Stimulated activated naive CD8-positive, alpha-beta T cell treated with anti-CD3 and anti-CD28 coated beads, Interleukin-15, amount 100 ng/mL, for 72 hours (primary cell): ENCODE results near the gene TRAP1.

Source experiments
- ATAC-seq: fragments of 150-1000 bp; cut with Tn5 transposase; 2 replicates; pipeline ENCODE4 v1.10.0; 2021; ENCODE audit warnings: mild to moderate bottlenecking, moderate library complexity
- DNase-seq, 2 donors: peaks; one replicate each; pipeline ENCODE4 v3.0.0; 2021 to 2022
- H3K27ac Mint-ChIP-seq, 2 donors: one replicate each; pipeline ENCODE4 v1.8.0; 2022; ENCODE audit warnings: mild to moderate bottlenecking in 2 of 2, mixed read lengths in 2 of 2, moderate library complexity in 2 of 2
- H3K27me3 Mint-ChIP-seq: one replicate; pipeline ENCODE4 v1.8.0; 2022; ENCODE audit warnings: mixed read lengths
- H3K4me1 Mint-ChIP-seq: one replicate; pipeline ENCODE4 v1.8.0; 2022; ENCODE audit warnings: mild to moderate bottlenecking, mixed read lengths
- H3K4me3 Mint-ChIP-seq, 2 donors: one replicate each; pipeline ENCODE4 v1.8.0; 2022; ENCODE audit warnings: mild to moderate bottlenecking in 2 of 2, mixed read lengths in 2 of 2, moderate library complexity in 1 of 2
- H3K9me3 Mint-ChIP-seq, 2 donors: one replicate each; pipeline ENCODE4 v1.8.0; 2022; ENCODE audit warnings: mixed read lengths in 2 of 2

TRAP1 gene

GRCh38 chr16:3675601-3676130 is 41.7 kb downstream of the TRAP1 start:
- Mint-ChIP-seq H3K4me1 (peaks cover 5% of the 10 kb centered on the region), H3K9me3 (no peaks in the 10 kb centered on the region), H3K27me3 (no peaks in the 10 kb centered on the region), H3K27ac (no peak overlapping the region), H3K4me3 (no peak overlapping the region)
- no peak for ATAC-seq
- no peak for DNase-seq

DNA sequence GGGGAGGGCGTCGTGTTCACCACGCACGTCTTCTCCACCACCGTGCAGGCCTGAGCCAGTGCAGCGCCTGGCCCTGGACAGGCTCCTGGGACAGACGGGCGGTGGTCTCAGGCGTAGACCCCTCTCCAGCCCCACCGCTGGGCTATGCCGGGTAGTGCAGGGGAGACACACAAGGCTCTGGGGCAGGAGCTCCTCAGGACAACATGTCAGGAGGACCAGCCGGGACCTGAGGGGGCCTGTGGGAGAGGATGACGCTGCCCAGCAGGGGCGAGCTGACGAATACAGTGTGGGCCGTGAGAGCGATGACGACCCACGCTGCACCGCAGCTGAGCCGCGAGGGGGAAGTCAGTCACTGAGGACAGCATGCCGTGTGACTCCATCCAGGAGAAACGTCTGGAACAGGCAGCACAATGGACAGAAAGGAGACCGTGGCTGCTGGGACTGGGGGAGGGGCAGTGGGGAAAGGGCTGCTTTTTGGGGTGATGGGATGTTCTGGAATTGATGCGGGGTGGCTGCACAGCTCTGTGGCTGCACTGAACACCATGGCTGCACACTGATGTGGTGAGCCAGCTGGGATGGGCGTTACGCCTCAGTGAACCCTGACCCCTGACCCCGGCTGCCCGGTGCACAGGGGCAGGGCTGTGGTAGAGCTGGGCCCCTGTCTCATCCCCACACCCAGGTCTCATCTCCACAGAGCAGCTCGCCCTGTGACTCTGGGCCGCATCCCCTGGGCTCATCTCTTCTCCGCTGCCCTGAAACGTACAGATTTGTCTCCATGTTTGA is 42.6 kb downstream of the TRAP1 start:
- no peak overlapping the region for H3K27ac Mint-ChIP-seq

DNA sequence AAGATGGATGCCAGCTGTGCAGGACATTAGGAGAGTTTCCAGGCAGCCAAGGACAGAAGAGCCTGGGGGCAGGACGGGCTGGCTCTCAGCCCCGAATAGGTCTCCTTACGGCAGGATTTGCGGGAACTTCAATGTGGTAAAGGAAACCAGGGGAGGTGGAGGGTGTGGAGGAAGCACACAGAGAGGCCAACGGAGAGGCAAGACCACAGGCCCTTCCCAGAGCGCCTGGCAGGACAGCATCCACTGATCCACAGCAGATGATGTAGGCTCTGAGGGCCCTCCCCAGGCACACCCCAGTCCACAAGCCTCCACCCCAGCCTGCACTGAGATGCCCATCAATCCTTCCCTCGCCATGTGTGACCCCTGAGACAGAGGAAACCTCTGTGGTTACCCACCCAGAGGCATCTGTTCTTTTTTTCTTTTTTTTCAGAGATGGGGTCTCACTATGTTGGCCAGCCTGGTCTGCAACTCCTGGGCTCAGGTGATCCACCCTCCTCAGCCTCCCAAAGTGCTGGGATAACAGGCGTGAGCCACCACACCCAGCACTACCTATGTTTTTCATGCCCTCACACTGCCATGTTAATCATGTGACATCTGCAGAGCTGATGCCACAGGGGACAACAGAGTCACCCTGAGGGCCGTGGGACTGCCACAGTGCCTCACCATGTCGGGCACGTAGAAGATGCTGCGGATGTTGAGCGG is 43.5 kb downstream of the TRAP1 start:
- no peak for ATAC-seq
- Mint-ChIP-seq H3K9me3 (no peaks in the 10 kb centered on the region), H3K27ac (peak overlapping the region in 1 of 2 donors; percentile 53), H3K4me3 (no peak overlapping the region), H3K27me3 (no peaks in the 10 kb centered on the region), H3K4me1 (peaks cover 20% of the 10 kb centered on the region)
- no peak for DNase-seq

More for the DNA sequence above, 42.6 kb downstream of the TRAP1 start:
- ATAC-seq (peak; percentile 23), DNase-seq (no peak)
- H3K27me3 Mint-ChIP-seq = no peaks in the 10 kb centered on the region
- H3K4me3 Mint-ChIP-seq = no peak overlapping the region
- no peaks in the 10 kb centered on the region for H3K9me3 Mint-ChIP-seq
- H3K4me1 Mint-ChIP-seq = peaks cover 11% of the 10 kb centered on the region

DNA sequence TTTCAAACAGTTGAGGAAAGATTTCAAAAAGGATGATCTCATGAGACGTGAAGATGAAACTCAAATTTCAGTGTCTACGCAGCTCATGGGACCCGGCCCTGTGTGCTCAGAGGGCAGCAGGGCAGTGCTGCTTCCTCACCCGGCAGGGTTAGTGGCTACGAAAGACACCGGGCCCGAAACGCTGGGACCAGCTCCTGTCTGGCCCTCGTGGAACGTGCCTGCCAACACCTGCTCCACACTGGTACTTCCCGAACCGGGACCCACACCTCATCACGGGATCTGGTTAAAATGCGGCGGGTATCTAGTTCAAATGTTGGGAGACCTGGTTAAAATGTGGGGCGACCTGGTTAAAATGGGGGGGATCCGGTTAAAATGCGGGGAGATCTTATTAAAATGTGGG is 44.1 kb downstream of the TRAP1 start:
- peaks cover 21% of the 10 kb centered on the region for H3K4me1 Mint-ChIP-seq
- DNase-seq (no peak), ATAC-seq (no peak)
- H3K9me3 Mint-ChIP-seq = no peaks in the 10 kb centered on the region
- H3K27ac Mint-ChIP-seq = peak overlapping the region; percentile 48 to 53
- H3K27me3 Mint-ChIP-seq = no peaks in the 10 kb centered on the region
- H3K4me3 Mint-ChIP-seq = no peak overlapping the region

DNA sequence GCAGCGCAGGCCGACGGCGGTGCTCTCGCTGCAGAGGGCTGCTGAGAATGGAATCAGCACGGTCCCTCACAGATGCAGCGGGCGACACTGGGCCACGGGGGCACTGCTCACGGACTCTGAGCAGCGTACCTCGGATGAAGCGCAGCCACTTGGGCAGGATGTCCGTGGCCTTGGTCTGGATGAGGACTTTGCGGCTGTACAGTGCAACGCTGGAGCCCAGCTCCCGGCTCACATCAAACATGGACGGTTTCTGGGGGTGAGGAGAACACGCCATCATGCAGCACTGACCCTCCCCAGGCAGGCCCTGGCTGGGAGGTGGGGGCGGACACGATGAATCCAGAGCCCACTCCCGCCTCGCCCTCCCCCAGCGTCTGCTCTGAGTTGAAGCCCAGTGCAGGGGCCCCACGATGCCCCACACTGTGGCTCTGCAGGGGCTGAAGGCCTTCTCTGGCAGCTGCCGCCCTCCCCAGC is 44.7 kb downstream of the TRAP1 start:
- Mint-ChIP-seq H3K4me3 (no peak overlapping the region), H3K4me1 (peaks cover 21% of the 10 kb centered on the region), H3K9me3 (no peaks in the 10 kb centered on the region), H3K27me3 (no peaks in the 10 kb centered on the region), H3K27ac (peak overlapping the region in 1 of 2 donors; percentile 80)
- DNase-seq (no peak), ATAC-seq (no peak)

DNA sequence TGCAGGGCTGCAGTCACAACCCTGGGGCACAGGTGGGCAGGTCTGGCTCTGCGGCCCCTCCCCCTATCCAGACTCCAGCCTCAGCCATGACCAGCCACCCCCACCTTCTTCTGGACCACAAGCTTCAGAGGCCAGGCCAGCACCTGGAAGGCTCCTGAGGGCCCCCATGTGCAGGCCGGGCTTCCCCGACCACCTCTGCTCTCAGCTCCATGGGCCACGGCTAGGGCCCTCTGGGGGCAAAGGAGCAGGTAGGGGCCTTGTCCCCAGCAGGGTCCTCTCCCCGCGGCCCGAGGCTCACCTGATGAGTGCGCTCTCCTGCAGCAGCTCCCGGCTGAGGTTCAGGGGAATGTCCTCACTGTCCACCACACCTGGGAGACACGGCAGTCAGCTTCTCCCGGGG is 45.9 kb downstream of the TRAP1 start:
- ATAC-seq = peak; percentile 37
- peak overlapping the region in 1 of 2 donors; percentile 74 for H3K27ac Mint-ChIP-seq
- DNase-seq = no peak
- H3K4me3 Mint-ChIP-seq = no peak overlapping the region
- no peaks in the 10 kb centered on the region for H3K27me3 Mint-ChIP-seq
- H3K9me3 Mint-ChIP-seq = no peaks in the 10 kb centered on the region
- peaks cover 28% of the 10 kb centered on the region for H3K4me1 Mint-ChIP-seq

GRCh38 chr16:3670711-3671110 is 46.6 kb downstream of the TRAP1 start:
- Mint-ChIP-seq H3K9me3 (no peaks in the 10 kb centered on the region), H3K4me1 (peaks cover 34% of the 10 kb centered on the region), H3K4me3 (no peak overlapping the region), H3K27me3 (no peaks in the 10 kb centered on the region), H3K27ac (no peak overlapping the region)
- ATAC-seq (no peak), DNase-seq (no peak)

DNA sequence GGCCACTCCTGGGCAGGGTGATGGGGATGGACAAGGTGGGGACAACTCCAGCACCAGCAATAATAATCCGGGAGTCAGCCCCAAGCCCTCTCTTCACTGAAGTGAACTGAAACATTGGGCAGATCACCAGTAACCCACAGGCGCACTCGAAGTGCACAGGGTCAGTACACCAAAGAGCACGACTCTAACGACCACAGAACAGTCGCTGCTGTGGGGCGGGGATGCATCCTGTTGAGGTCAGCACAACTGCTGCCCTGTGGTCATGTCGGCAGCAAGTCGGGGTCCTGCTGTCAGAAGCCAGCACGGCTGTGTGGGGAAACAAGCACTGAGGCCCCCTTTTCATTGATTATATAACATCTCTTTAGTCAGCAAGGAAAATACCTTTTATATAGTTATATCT is 48.2 kb downstream of the TRAP1 start:
- DNase-seq (no peak), ATAC-seq (no peak)
- peak overlapping the region in 1 of 2 donors; percentile 78 for H3K27ac Mint-ChIP-seq
- H3K27me3 Mint-ChIP-seq = no peaks in the 10 kb centered on the region
- no peak overlapping the region for H3K4me3 Mint-ChIP-seq
- peaks cover 38% of the 10 kb centered on the region for H3K4me1 Mint-ChIP-seq
- no peaks in the 10 kb centered on the region for H3K9me3 Mint-ChIP-seq

DNA sequence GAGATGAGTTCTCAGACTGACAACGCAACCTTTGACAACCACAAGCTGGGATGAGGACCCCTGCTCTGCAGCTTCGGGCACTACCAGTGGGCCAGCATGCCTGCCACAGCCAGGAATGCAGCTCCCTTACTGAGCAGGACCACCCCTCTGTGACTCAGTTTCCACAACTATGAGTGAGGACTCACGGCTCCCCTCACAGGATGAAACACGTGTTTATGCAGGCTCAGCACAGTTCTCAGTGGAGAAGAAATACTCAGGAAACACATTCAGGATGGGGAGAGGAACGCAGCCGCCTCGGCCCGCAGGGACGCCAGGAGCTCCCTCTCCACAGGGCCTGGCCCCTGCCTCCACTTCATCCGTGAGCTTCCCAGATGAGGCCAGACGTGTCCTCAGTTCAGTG is 48.7 kb downstream of the TRAP1 start:
- no peak for DNase-seq
- no peak overlapping the region for H3K27ac Mint-ChIP-seq
- H3K4me1 Mint-ChIP-seq = peaks cover 38% of the 10 kb centered on the region
- no peaks in the 10 kb centered on the region for H3K27me3 Mint-ChIP-seq
- ATAC-seq = no peak
- no peaks in the 10 kb centered on the region for H3K9me3 Mint-ChIP-seq
- no peak overlapping the region for H3K4me3 Mint-ChIP-seq

- peak in 1 of 2 donors; percentile 16 for DNase-seq
- Mint-ChIP-seq H3K27ac (peak overlapping the region in 1 of 2 donors; percentile 80), H3K27me3 (no peaks in the 10 kb centered on the region), H3K9me3 (no peaks in the 10 kb centered on the region), H3K4me3 (no peak overlapping the region), H3K4me1 (peaks cover 32% of the 10 kb centered on the region)
- peak; percentile 70 for ATAC-seq
Observed at GRCh38 chr16:3665508-3665907, 51.8 kb downstream of the TRAP1 start.

- Mint-ChIP-seq H3K27me3 (no peaks in the 10 kb centered on the region), H3K4me3 (no peak overlapping the region), H3K27ac (peak overlapping the region in 1 of 2 donors; percentile 55), H3K9me3 (no peaks in the 10 kb centered on the region), H3K4me1 (peaks cover 28% of the 10 kb centered on the region)
- no peak for DNase-seq
- ATAC-seq = no peak
Observed at GRCh38 chr16:3664187-3664896, 53.0 kb downstream of the TRAP1 start.

GRCh38 chr16:3662601-3663000 is 54.7 kb downstream of the TRAP1 start:
- no peak for ATAC-seq
- H3K4me3 Mint-ChIP-seq = no peak overlapping the region
- no peak overlapping the region for H3K27ac Mint-ChIP-seq

DNA sequence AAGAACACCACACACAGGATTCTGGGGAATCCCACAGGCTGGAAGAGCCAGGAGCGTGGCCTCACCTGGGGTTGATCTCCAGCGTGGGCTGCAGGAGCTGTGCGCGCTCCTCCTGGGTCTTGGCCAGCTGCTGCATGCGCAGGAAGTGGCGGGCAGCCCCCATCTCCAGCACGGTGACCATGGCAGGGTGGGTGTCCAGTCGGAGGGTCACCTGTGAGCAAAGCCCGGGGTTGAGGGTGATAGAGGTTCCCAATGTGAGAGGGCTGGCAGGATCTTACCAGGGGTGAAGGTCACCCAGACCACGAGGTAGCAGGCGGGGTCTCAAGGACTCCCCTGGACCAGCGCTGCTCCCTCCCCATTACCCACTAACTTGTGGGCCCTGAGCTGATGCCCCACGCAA is 55.4 kb downstream of the TRAP1 start:
- ATAC-seq = no peak
- no peak for DNase-seq
- Mint-ChIP-seq H3K4me1 (peaks cover 34% of the 10 kb centered on the region), H3K9me3 (no peaks in the 10 kb centered on the region), H3K27me3 (no peaks in the 10 kb centered on the region), H3K4me3 (no peak overlapping the region), H3K27ac (peak overlapping the region in 1 of 2 donors; percentile 42)

More at GRCh38 chr16:3662601-3663000, 54.7 kb downstream of the TRAP1 start:
- DNase-seq = no peak
- Mint-ChIP-seq H3K27me3 (no peaks in the 10 kb centered on the region), H3K4me1 (peaks cover 31% of the 10 kb centered on the region), H3K9me3 (no peaks in the 10 kb centered on the region)

DNA sequence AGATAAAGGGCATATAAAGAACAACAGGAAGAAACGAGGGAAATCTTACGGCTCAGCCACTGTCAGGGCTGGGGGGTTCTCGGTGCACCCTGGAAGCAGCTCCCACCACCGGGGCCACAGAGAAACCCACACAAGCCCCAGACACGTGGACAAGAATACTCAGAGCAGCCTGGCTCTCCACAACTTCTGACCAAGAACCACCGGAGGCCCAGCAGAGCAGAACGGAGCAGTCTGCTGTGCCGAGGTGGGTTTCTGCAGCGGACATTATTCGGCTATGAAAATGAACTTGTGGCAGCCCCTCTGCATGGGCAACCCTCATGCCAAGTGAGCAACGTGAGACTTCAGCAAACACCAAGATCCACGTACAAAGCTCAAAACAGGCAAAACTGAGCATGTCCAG is 56.0 kb downstream of the TRAP1 start:
- DNase-seq (no peak), ATAC-seq (no peak)
- Mint-ChIP-seq H3K9me3 (no peaks in the 10 kb centered on the region), H3K4me1 (peaks cover 32% of the 10 kb centered on the region), H3K27ac (peak overlapping the region in 1 of 2 donors; percentile 37), H3K4me3 (no peak overlapping the region), H3K27me3 (no peaks in the 10 kb centered on the region)

- H3K9me3 Mint-ChIP-seq = no peaks in the 10 kb centered on the region
- H3K27me3 Mint-ChIP-seq = no peaks in the 10 kb centered on the region
- no peak for ATAC-seq
- no peak overlapping the region for H3K4me3 Mint-ChIP-seq
- H3K4me1 Mint-ChIP-seq = peaks cover 22% of the 10 kb centered on the region
- H3K27ac Mint-ChIP-seq = peak overlapping the region; percentile 12 to 93
- DNase-seq = no peak
Observed at GRCh38 chr16:3659251-3659650, 58.1 kb downstream of the TRAP1 start.
